SK-N-SH treated with all-trans-retinoic acid at 6 μM for 48 hours (cell line): ENCODE results near the gene DAB2.

Experiments used
- ARNTL ChIP-seq: fragments of 450-650 bp; formaldehyde crosslinking; IDR thresholded peaks from 2 replicates; pipeline ENCODE4 v1.5.0; 2020; ENCODE audit warnings: low read depth, mild to moderate bottlenecking, moderate library complexity, borderline replicate concordance
- CREB5 ChIP-seq: fragments of 250-450 bp; sonication (Bioruptor Pico); IDR thresholded peaks from 2 replicates; pipeline ENCODE4 v1.5.1; 2020; ENCODE audit warnings: low read depth, mild to moderate bottlenecking, moderate library complexity
- CSDC2 ChIP-seq: fragments of 250-450 bp; sonication (Bioruptor Pico); IDR thresholded peaks from 2 replicates; pipeline ENCODE4 v1.5.0; 2020; ENCODE audit warnings: mild to moderate bottlenecking, moderate library complexity
- GLIS3 ChIP-seq: fragments of 250-450 bp; sonication (Bioruptor Pico); IDR thresholded peaks from 2 replicates; pipeline ENCODE4 v1.5.0; 2020; ENCODE audit warnings: mild to moderate bottlenecking, moderate library complexity
- ISL1 ChIP-seq: fragments of 250-450 bp; sonication (Bioruptor Pico); IDR thresholded peaks from 2 replicates; pipeline ENCODE4 v2.1.2; 2022; ENCODE audit warnings: mild to moderate bottlenecking, moderate library complexity
- OSR1 ChIP-seq: fragments of 250-450 bp; sonication (Bioruptor Pico); IDR thresholded peaks from 2 replicates; pipeline ENCODE4 v1.8.0; 2022; ENCODE audit warnings: moderate library complexity, mild to moderate bottlenecking, inconsistent platforms
- PATZ1 ChIP-seq: fragments of 250-450 bp; sonication (Bioruptor Pico); IDR thresholded peaks from 2 replicates; pipeline ENCODE4 v1.8.0; 2020; ENCODE audit warnings: mild to moderate bottlenecking, moderate library complexity, borderline replicate concordance
- POU6F1 ChIP-seq: fragments of 250-450 bp; sonication (Bioruptor Pico); IDR thresholded peaks from 2 replicates; pipeline ENCODE4 v1.8.0; 2021; ENCODE audit warnings: low read depth, mild to moderate bottlenecking, moderate library complexity, borderline replicate concordance
- RARB ChIP-seq: fragments of 250-450 bp; sonication (Bioruptor Pico); IDR thresholded peaks from 2 replicates; pipeline ENCODE4 v1.8.0; 2021; ENCODE audit warnings: mild to moderate bottlenecking, moderate library complexity
- TOX ChIP-seq: fragments of 250-450 bp; sonication (Bioruptor Pico); IDR thresholded peaks from 2 replicates; pipeline ENCODE4 v1.8.0; 2021; ENCODE audit warnings: mild to moderate bottlenecking, moderate library complexity, borderline replicate concordance
- ZFP3 ChIP-seq: fragments of 250-450 bp; sonication (Bioruptor Pico); IDR thresholded peaks from 2 replicates; pipeline ENCODE4 v1.5.0; 2020; ENCODE audit warnings: mild to moderate bottlenecking, moderate library complexity
- ZFP30 ChIP-seq: fragments of 450-650 bp; formaldehyde crosslinking; IDR thresholded peaks from 2 replicates; pipeline ENCODE4 v1.5.0; 2022; ENCODE audit warnings: mild to moderate bottlenecking, moderate library complexity
- ZNF565 ChIP-seq: fragments of 450-650 bp; formaldehyde crosslinking; conservative IDR thresholded peaks from 2 replicates; pipeline ENCODE4 v1.5.0; 2020; ENCODE audit warnings: low read depth, mild to moderate bottlenecking, moderate library complexity
- ZNF8 ChIP-seq: fragments of 450-650 bp; formaldehyde crosslinking; IDR thresholded peaks from 2 replicates; pipeline ENCODE4 v1.5.0; 2020; ENCODE audit warnings: mild to moderate bottlenecking, moderate library complexity

GRCh38 chr5:39415201-39415600 lies 9.6 kb downstream of the DAB2 start:
- TF ChIP-seq CREB5 (CRISPR knock-in tag): no peak
- TF ChIP-seq TOX (CRISPR knock-in tag): no peak
- no peak for TF ChIP-seq ZNF8 (CRISPR knock-in tag)
- no peak for TF ChIP-seq CSDC2 (CRISPR knock-in tag)
- no peak for TF ChIP-seq ZFP3 (CRISPR knock-in tag)
- TF ChIP-seq OSR1: no peak
- TF ChIP-seq ZFP30: no peak
- TF ChIP-seq ISL1 (CRISPR knock-in tag): no peak
- no peak for TF ChIP-seq PATZ1 (CRISPR knock-in tag)
- no peak for TF ChIP-seq ZNF565
- no peak for TF ChIP-seq ARNTL (CRISPR knock-in tag)
- no peak for TF ChIP-seq GLIS3 (CRISPR knock-in tag)
- no peak for TF ChIP-seq POU6F1 (CRISPR knock-in tag)
- no peak for TF ChIP-seq RARB (CRISPR knock-in tag)
